H1 (cell line): ENCODE data around the gene P4HA3. TPM values are rescaled to one million over a fixed set of nuclear protein-coding genes. Genes with fewer than 3 reads are reported as not detected.

Source experiments
- polyA plus RNA-seq, 7 experiments: library from polyadenylated mRNA; depleted of rRNA in 3 of 7; stranded (reverse) in 5 of 7; unstranded in 2 of 7; fragments of >200 nt in 5 of 7; fragments of 200-250 nt in 2 of 7; gene quantifications; 1 replicate in 5 of 7; 2 replicates in 1 of 7; 4 replicates in 1 of 7; pipeline versions ENCODE4 v1.2.1 to v1.2.3, GENCODE V29; 2011 to 2013; ENCODE audit warnings: missing spikeins in 2 of 7, mixed read lengths in 2 of 7
- small RNA-seq: library from polyadenylated mRNA; stranded (forward); fragments of <200 nt; extraction: miRNeasy Mini kit (QIAGEN cat#:217004); gene quantifications from one replicate; pipeline ENCODE3, GENCODE V24; 2013; ENCODE audit not compliant: insufficient read depth
- total RNA-seq: library from RNA; stranded (reverse); fragmentation: NEBNext Ultra II Directional; extraction: Animal tissue kit (Norgen Biotek cat#: 25700); gene quantifications from 2 replicates; pipeline ENCODE4 v1.2.1, GENCODE V29; 2021

P4HA3 gene
- total and polyA plus RNA-seq, 2 of the 8 experiments (the other 6 are each of a cell fraction or from before 2014, with no cell fraction given) = 0.06 TPM; not detected in 1

Small RNAs within 50 kb of the gene (small RNA-seq; reads per million reads assigned to genes)
- gene RF00409 = not detected

Other genes starting within 250 kb of the P4HA3 start
- gene C2CD3, start 140.6 kb downstream of the P4HA3 start, total RNA-seq = 28.7 and 29.1 TPM in 2 replicates
- gene C2CD3, start 140.6 kb downstream of the P4HA3 start, polyA plus RNA-seq (2011; rRNA removed) = 10.3 and 11.0 TPM in 2 replicates
- gene PPME1, start 140.4 kb downstream of the P4HA3 start, total RNA-seq = 58.9 and 64.5 TPM in 2 replicates
- 55.1 and 66.8 TPM in 2 replicates for gene PPME1, start 140.4 kb downstream of the P4HA3 start, polyA plus RNA-seq (2011; rRNA removed)
- gene PGM2L1, start 86.8 kb upstream of the P4HA3 start, total RNA-seq = 40.0 and 42.7 TPM in 2 replicates
- gene PGM2L1, start 86.8 kb upstream of the P4HA3 start, polyA plus RNA-seq (2011; rRNA removed) = 5.0 and 5.5 TPM in 2 replicates
- gene KCNE3, start 155.9 kb upstream of the P4HA3 start, total RNA-seq = 2.8 and 3.5 TPM in 2 replicates
- gene KCNE3, start 155.9 kb upstream of the P4HA3 start, polyA plus RNA-seq (2011; rRNA removed) = 1.9 and 4.1 TPM in 2 replicates
- gene LIPT2, start 182.1 kb upstream of the P4HA3 start, total RNA-seq = 6.4 and 7.7 TPM in 2 replicates
- gene LIPT2, start 182.1 kb upstream of the P4HA3 start, polyA plus RNA-seq (2011; rRNA removed) = 16.4 and 16.7 TPM in 2 replicates